D721Med (cell line): ENCODE measurements around the gene CYP3A4.
"Not testable (repeated sequence)": the region's sequence is repeated elsewhere in the genome, so short reads cannot be mapped to it uniquely, and the experiment has no call there.

Experiments used
- DNase-seq: peaks from one replicate; pipeline ENCODE4 v3.0.0; 2011; ENCODE audit warnings: low spot score; ENCODE audit not compliant: insufficient read length
- FAIRE-seq: peaks from 2 replicates; lab custom pipeline; 2011; peaks lifted over from hg19 to GRCh38; lab: Jason Lieb, UNC
- CTCF ChIP-seq: IDR thresholded peaks from 2 replicates; pipeline ENCODE4 v1.5.1; 2012; ENCODE audit warnings: mild to moderate bottlenecking, control low read depth; ENCODE audit not compliant: insufficient read depth; ENCODE audit errors: missing control alignments

The CYP3A4 gene

GRCh38 chr7:99737726-99738125 is 46.3 kb downstream of the CYP3A4 start:
- FAIRE-seq: no peak
- TF ChIP-seq CTCF: no peak
- no peak for DNase-seq

- FAIRE-seq: not testable (repeated sequence)
Observed at GRCh38 chr7:99736667-99737066, 47.3 kb downstream of the CYP3A4 start.

DNA sequence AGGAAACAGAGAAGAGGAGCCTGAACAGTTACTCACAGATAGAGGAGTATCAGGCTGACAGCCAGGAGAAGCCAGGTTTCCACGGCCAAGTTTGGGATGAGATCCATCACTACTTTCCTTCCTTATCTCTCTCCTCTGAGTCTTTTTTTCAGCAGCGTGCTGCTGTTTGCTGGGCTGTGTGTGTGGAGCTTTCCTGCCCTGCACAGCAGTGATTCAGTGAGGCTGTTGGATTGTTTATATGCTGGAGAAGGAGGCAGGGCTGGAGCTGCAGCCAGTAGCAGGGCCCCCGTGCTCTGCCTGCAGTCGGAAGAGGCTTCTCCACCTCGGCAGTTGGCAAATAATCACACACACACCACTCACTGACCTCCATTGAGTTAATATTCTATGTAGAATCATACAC is 49.0 kb downstream of the CYP3A4 start, which contains the start of gene CYP3A7:
CYP3A7 (minus strand) TSS at position 210 of the 400 bp plus-strand sequence; CDS start at position 107, 103 bp downstream.
- no peak for TF ChIP-seq CTCF
- FAIRE-seq: no peak
- no peak for DNase-seq

More at GRCh38 chr7:99736667-99737066, 47.3 kb downstream of the CYP3A4 start:
- DNase-seq: not testable (repeated sequence)

DNA sequence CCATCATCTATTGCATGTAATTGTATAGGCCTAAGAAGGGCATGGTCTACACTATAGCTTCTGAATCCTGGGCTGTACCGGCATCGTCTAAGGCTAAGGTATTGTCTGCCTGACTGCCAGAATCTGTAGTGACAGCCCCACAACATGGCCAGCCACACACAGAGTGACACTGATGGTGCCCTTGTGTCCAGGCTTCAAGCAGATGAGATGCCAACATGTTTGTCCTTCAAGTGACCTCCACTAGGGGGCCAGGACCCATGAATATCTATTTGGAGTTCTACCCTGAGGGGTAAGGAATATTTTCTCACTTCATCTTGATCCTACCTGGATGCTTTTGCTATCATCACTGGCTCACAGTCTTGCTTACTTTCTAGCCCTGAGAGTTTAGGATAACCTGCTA is 50.5 kb downstream of the CYP3A4 start:
- FAIRE-seq: no peak
- TF ChIP-seq CTCF: no peak
- no peak for DNase-seq

GRCh38 chr7:99733003-99733402 is 51.0 kb downstream of the CYP3A4 start:
- DNase-seq: no peak
- TF ChIP-seq CTCF: no peak
- no peak for FAIRE-seq

DNA sequence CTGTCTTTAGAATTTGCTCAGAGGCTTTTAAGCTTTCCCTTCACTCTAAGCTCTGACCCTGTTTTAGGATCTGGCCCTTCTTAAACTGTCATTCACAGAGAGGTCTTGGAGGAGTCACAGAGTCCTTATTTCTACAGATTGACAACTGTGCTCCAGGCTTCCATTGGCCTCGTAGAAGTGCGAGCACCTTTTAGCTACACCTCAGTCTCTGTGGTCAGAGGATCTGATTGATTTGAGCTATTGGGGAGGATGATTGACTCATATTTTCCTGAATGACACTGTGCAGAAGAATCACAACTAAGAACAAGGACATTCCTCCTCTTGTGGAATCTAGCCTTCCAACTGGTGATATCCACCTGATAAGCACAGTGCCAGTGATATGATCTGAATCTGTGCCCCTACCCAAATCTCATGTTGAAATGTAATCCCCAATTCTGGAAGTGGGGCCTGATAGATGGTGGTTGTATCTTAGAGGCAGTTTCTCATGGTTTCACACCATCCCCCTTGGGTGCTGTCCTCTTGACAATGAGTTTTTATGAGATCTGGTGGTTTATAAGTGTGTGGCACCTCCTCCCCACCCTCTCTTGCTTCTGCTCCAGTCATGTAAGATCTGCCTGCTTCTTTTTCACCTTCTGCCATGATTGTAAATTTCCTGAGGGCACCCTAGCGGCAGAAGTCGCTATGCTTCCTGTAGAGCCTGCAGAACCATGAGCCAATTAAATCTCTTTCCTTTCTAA is 52.2 kb downstream of the CYP3A4 start:
- FAIRE-seq (no peak), DNase-seq (no peak)
- no peak for TF ChIP-seq CTCF

DNA sequence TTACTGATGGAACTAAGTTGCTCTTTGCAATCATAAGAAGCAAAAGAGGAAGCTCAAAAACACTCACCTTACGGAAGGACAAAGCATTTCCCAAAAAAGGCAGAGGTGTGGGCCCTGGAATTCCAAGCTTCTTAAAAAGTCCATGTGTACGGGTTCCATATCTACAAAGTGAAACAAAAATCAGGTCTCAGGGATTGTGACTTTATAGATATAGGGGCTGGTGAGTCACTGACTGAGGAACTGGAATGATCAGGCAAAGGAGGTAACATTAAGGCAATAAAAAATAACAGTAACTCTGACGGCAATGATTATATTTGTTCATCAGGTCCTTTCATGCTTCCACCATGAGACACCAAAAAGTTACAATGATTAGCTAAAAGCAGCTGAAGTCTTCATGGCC is 53.0 kb downstream of the CYP3A4 start:
- no peak for TF ChIP-seq CTCF
- no peak for FAIRE-seq
- DNase-seq: no peak
